OCI-LY1 (cell line): ENCODE measurements around the gene PLXNA1.

Source experiments
- H2AFZ ChIP-seq: fragments of 200-600 bp; sonication (generic), shearing (Covaris generic); 2 replicates; pipeline ENCODE4 v1.6.0; 2014; ENCODE audit warnings: antibody characterized with exemption, mild to moderate bottlenecking, low read length
- H3F3A ChIP-seq: fragments of 200-600 bp; sonication (generic), shearing (Covaris generic); 2 replicates; pipeline ENCODE4 v1.6.0; 2014; ENCODE audit warnings: mild to moderate bottlenecking, antibody characterized with exemption, low read length, moderate library complexity; ENCODE audit not compliant: insufficient read depth
- H3K27ac ChIP-seq: fragments of 200-600 bp; sonication (generic); 2 replicates; pipeline ENCODE4 v1.5.1; 2014; ENCODE audit warnings: low read length, mixed run types, mild to moderate bottlenecking, low read depth; ENCODE audit not compliant: poor library complexity, severe bottlenecking
- H3K27me3 ChIP-seq: fragments of 200-600 bp; sonication (generic); 2 replicates; pipeline ENCODE4 v1.6.0; 2014; ENCODE audit warnings: antibody characterized with exemption, mild to moderate bottlenecking, low read length, moderate library complexity; ENCODE audit not compliant: insufficient read depth
- H3K36me3 ChIP-seq: fragments of 200-600 bp; sonication (generic); 2 replicates; pipeline ENCODE4 v1.6.1; 2014; ENCODE audit warnings: mild to moderate bottlenecking, antibody characterized with exemption, low read length, moderate library complexity, mixed read lengths; ENCODE audit not compliant: insufficient read depth
- H3K4me1 ChIP-seq: fragments of 200-600 bp; sonication (generic); 2 replicates; pipeline ENCODE4 v1.5.1; 2014; ENCODE audit warnings: mild to moderate bottlenecking, low read length, moderate library complexity; ENCODE audit not compliant: insufficient read depth, severe bottlenecking
- H3K4me2 ChIP-seq: fragments of 200-600 bp; sonication (generic), shearing (Covaris generic); 2 replicates; pipeline ENCODE4 v1.6.1; 2014; ENCODE audit warnings: low read length
- H3K4me3 ChIP-seq: fragments of 200-600 bp; sonication (generic); 2 replicates; pipeline ENCODE4 v1.5.1; 2014; ENCODE audit warnings: low read length, low read depth, mild to moderate bottlenecking, mixed read lengths; ENCODE audit not compliant: poor library complexity, severe bottlenecking
- H3K79me2 ChIP-seq: fragments of 200-600 bp; shearing (Covaris generic); 2 replicates; pipeline ENCODE4 v1.6.1; 2016; ENCODE audit warnings: mixed run types, low read length, mixed read lengths; ENCODE audit not compliant: insufficient read depth
- H3K9ac ChIP-seq: fragments of 200-600 bp; sonication (generic), shearing (Covaris generic); 2 replicates; pipeline ENCODE4 v1.6.1; 2014; ENCODE audit warnings: mild to moderate bottlenecking, low read length, mixed read lengths
- H3K9me2 ChIP-seq: fragments of 200-600 bp; sonication (generic), shearing (Covaris generic); 2 replicates; pipeline ENCODE4 v1.6.1; 2014; ENCODE audit warnings: low read depth, mild to moderate bottlenecking, low read length, mixed read lengths
- H3K9me3 ChIP-seq: fragments of 200-600 bp; shearing (Covaris generic); 2 replicates; pipeline ENCODE4 v1.6.1; 2014; ENCODE audit warnings: low read length, mixed read lengths
- H4K20me1 ChIP-seq: fragments of 200-600 bp; sonication (generic), shearing (Covaris generic); 2 replicates; pipeline ENCODE4 v1.6.0; 2016; ENCODE audit warnings: mild to moderate bottlenecking, low read length; ENCODE audit not compliant: insufficient read depth
- CTCF ChIP-seq: fragments of 200-600 bp; sonication (generic), shearing (Covaris generic); IDR thresholded peaks from 2 replicates; pipeline ENCODE4 v1.5.1; 2017; ENCODE audit warnings: mild to moderate bottlenecking, antibody characterized with exemption, low read length, moderate library complexity, mixed read lengths
- EZH2 ChIP-seq: fragments of 200-600 bp; sonication (generic), shearing (Covaris generic); IDR thresholded peaks from 2 replicates; pipeline ENCODE4 v1.8.0; 2017; ENCODE audit warnings: borderline replicate concordance, mixed run types, mild to moderate bottlenecking, antibody characterized with exemption, low read length, moderate library complexity, mixed read lengths

Gene PLXNA1

GRCh38 chr3:126941721-126942270 lies 41.1 kb upstream of the PLXNA1 start:
- no peak overlapping the region for H3K4me2 ChIP-seq

GRCh38 chr3:126944089-126944965 lies 38.6 kb upstream of the PLXNA1 start:
- no peak overlapping the region for H2AFZ ChIP-seq
- no peak overlapping the region for H3K9ac ChIP-seq
- no peak overlapping the region for H3K4me3 ChIP-seq
- H3K9me2 ChIP-seq = no peaks in the 10 kb centered on the region
- H3K4me2 ChIP-seq = no peak overlapping the region
- no peaks in the 10 kb centered on the region for H3F3A ChIP-seq
- no peaks in the 10 kb centered on the region for H3K36me3 ChIP-seq
- H3K27ac ChIP-seq = no peak overlapping the region
- H4K20me1 ChIP-seq = no peaks in the 10 kb centered on the region
- no peak for TF ChIP-seq EZH2
- no peak for TF ChIP-seq CTCF
- no peaks in the 10 kb centered on the region for H3K79me2 ChIP-seq
- no peaks in the 10 kb centered on the region for H3K9me3 ChIP-seq
- H3K27me3 ChIP-seq = no peaks in the 10 kb centered on the region
- H3K4me1 ChIP-seq = no peaks in the 10 kb centered on the region

More at GRCh38 chr3:126941721-126942270, 41.1 kb upstream of the PLXNA1 start:
- TF ChIP-seq EZH2 = no peak
- no peak for TF ChIP-seq CTCF
- Histone ChIP-seq H3K36me3 (no peaks in the 10 kb centered on the region), H3K4me1 (no peaks in the 10 kb centered on the region), H3K27ac (no peak overlapping the region), H4K20me1 (no peaks in the 10 kb centered on the region), H3K27me3 (no peaks in the 10 kb centered on the region), H3F3A (no peaks in the 10 kb centered on the region), H3K4me3 (no peak overlapping the region), H3K79me2 (no peaks in the 10 kb centered on the region), H2AFZ (no peak overlapping the region), H3K9ac (no peak overlapping the region), H3K9me3 (no peaks in the 10 kb centered on the region), H3K9me2 (no peaks in the 10 kb centered on the region)

GRCh38 chr3:126945171-126945721 lies 37.7 kb upstream of the PLXNA1 start:
- no peaks in the 10 kb centered on the region for H3K9me2 ChIP-seq
- H4K20me1 ChIP-seq = no peaks in the 10 kb centered on the region
- no peaks in the 10 kb centered on the region for H3K4me1 ChIP-seq
- H3K27ac ChIP-seq = no peak overlapping the region
- no peaks in the 10 kb centered on the region for H3K27me3 ChIP-seq
- no peak overlapping the region for H3K9ac ChIP-seq
- no peak overlapping the region for H3K4me2 ChIP-seq
- no peaks in the 10 kb centered on the region for H3K36me3 ChIP-seq
- no peak overlapping the region for H2AFZ ChIP-seq
- H3K9me3 ChIP-seq = no peaks in the 10 kb centered on the region
- no peak for TF ChIP-seq CTCF
- TF ChIP-seq EZH2 = no peak
- no peaks in the 10 kb centered on the region for H3F3A ChIP-seq
- no peaks in the 10 kb centered on the region for H3K79me2 ChIP-seq
- H3K4me3 ChIP-seq = no peak overlapping the region
